GM18519 (cell line): Measurements from ENCODE around the gene NPR2.

Experiments
- ATAC-seq: cut with Tn5 transposase; IDR thresholded peaks from one replicate; pipeline ENCODE4 v1.9.1; 2021; ENCODE audit warnings: mild to moderate bottlenecking, moderate library complexity; ENCODE audit not compliant: unreplicated experiment, low FRiP score

The NPR2 gene

DNA sequence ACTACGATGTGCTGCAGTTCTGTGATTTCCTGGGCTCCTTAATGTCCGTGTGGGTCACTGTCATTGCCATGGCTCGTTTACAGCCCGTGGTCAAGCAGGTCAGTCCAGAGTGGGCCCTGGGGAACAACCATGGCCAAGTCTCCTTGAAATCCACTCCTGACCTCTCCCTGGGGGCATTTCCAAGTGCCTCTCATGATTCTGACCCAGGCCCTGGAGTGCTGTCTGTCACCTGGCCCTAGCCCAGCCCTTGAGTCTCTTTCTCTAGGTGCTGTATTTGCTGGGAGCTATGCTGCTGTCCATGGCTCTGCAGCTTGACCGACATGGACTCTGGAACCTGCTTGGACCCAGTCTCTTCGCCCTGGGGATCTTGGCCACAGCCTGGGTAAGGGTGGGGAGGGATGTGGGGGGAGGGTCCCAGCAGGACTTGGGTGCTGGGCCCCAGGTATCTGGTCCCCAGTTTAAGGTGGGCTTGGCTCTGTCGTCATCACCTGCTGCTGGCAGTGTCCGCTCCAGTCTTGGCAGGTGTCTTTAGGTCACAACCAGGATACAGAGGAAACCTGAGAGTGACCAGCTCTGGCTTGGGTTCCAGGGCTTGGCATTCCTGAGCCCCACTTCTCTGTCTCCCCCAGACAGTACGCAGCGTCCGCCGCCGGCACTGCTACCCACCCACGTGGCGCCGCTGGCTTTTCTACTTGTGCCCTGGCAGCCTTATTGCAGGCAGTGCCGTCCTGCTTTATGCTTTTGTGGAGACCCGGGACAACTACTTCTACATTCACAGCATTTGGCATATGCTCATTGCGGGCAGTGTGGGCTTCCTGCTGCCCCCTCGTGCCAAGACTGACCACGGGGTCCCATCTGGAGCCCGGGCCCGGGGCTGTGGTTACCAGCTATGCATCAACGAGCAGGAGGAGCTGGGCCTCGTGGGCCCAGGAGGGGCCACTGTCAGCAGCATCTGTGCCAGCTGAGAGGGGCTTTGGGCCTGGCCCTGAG lies 61.8 kb downstream of the NPR2 start:
- ATAC-seq, result no peak

DNA sequence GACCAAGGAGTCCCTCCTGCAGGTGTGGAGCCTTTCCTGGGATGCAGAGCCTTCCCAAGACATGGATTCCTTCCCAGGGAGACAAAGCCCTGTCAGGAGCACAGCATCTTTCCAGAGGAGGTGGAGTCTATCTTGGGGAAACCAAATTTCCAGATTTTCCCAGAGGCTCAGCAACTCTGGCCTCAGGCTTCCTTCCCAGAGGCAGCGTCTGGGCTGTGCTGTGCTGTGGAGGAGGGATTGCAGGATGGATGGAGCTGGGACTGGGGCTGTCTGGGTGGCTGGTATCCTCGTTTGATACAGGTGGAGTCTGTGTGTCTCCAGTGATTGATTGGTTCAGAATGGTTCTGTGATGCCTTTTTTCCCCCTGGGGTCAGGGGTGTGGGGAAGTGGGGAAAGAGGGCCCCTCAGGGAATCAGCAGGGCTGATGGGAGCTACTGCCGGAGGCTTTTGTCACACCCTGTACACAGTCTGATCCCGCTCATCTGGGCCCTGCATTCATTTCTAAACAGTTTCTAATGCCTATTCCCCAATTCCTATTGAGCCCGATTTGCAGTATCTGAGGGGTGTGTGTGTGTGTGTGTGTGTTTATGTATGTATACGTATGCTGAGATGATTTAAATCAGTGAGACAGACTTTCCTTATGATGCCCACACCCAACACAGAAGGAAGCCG lies 62.8 kb downstream of the NPR2 start:
- ATAC-seq, result no peak

DNA sequence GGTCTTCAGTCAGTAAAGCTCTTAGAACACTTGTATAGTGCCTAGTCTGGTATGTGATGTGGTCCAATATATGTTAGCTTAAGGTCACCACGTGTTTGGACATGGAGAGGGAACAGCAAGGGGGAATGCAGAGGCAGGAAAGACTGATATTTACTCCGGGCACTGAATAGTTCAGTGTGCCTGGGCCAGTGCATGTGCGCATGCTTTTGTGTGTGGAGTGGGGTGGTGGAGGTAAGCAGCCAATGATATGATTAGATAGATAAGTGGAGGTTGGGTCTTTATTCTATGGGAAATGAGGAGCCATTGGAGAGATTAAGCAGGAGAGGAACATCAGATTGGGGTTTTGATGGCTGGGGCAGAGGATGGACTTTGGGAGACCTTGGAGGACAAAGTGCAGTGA lies 64.8 kb downstream of the NPR2 start:
- no peak for ATAC-seq

DNA sequence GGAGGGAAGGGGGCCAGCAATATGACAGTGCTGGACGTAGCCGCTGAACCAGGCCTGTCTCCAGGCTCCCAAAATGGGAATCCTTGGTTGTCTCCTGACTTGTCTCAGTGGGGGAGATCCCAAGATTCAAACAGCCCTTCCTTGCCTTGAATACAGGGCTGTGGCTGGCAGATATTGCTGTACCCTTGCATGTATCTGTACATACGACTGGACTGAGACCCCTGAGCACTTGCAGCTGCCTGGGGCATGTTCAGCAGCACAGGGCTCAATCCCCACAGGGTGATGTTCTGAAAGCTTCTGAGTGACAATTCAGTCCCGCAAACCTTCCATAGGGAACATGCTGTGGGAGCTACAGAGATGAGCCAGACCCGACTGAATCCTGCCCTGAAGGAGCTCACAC lies 65.5 kb downstream of the NPR2 start:
- no peak for ATAC-seq

DNA sequence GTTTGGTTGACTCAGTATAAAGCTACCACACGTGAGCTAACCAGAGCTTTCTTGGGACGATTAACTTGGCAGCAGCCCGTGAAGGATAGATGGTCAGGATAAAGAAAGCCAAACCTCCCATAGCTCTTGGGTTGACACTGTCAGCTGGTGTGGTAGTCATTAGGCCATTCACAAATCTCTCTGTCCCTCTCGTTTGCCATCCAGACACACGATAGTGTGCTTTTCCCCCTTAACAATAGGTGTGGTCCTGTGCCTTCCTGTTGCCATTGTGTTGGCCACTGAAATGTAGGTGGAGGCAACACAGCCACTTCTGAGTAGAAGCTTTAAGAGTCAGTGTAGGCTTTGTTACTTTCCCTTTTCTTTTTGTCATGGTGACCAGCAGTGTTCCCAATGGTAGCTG lies 67.1 kb downstream of the NPR2 start:
- no peak for ATAC-seq
